Heart right ventricle (tissue), 16 donors: ENCODE results near the gene EMILIN2. TPM values are rescaled to one million over a fixed set of nuclear protein-coding genes. Genes with fewer than 3 reads are reported as not detected.

ENCODE experiments used
- ATAC-seq, 8 donors: fragments of 200-7000 bp; cut with Tn5 transposase; one replicate each; pipeline ENCODE4 v1.9.1; 2020; ENCODE audit warnings: mild to moderate bottlenecking in 8 of 8, moderate library complexity in 8 of 8, moderate number of reproducible peaks in 1 of 8
- DNase-seq, 2 donors: peaks; one replicate each; pipeline ENCODE4 v3.0.0-alpha.2; 2020
- H3K27ac ChIP-seq, 10 donors: fragments of 200-600 bp; sonication (generic) in 2 of 10; one replicate each; pipeline versions ENCODE4 v1.5.0 to v1.8.0; 2020 to 2022; ENCODE audit warnings: mild to moderate bottlenecking in 3 of 10
- H3K27me3 ChIP-seq, 7 donors: fragments of 200-600 bp; one replicate each; pipeline ENCODE4 v1.8.0; 2021 to 2022; ENCODE audit warnings: mild to moderate bottlenecking in 2 of 7
- H3K36me3 ChIP-seq, 9 donors: fragments of 200-600 bp; sonication (generic) in 1 of 9; one replicate each; pipeline versions ENCODE4 v1.5.0 to v1.8.0; 2020 to 2022; ENCODE audit warnings: mild to moderate bottlenecking in 2 of 9
- H3K4me1 ChIP-seq, 9 donors: fragments of 200-600 bp; sonication (generic) in 1 of 9; one replicate each; pipeline versions ENCODE4 v1.5.0 to v1.8.0; 2020 to 2022; ENCODE audit warnings: mild to moderate bottlenecking in 4 of 9
- H3K4me3 ChIP-seq, 10 donors: fragments of 200-600 bp; sonication (generic) in 2 of 10; one replicate each; pipeline versions ENCODE4 v1.5.0 to v1.8.0; 2020 to 2022; ENCODE audit warnings: mild to moderate bottlenecking in 7 of 10, moderate library complexity in 2 of 10
- H3K9me3 ChIP-seq, 11 donors: fragments of 200-600 bp in 10 of 11; sonication (generic) in 2 of 11; one replicate each; pipeline versions ENCODE4 v1.5.0 to v1.8.0; 2013 to 2022; ENCODE audit warnings: mild to moderate bottlenecking in 2 of 11, control low read depth in 1 of 11, moderate library complexity in 1 of 11
- CTCF ChIP-seq, 9 donors: fragments of 200-600 bp; sonication (generic) in 2 of 9; IDR thresholded peaks; one replicate each; pipeline versions ENCODE4 v1.5.0 to v1.8.0; 2021 to 2022; ENCODE audit warnings: antibody characterized with exemption in 9 of 9, mild to moderate bottlenecking in 5 of 9, moderate library complexity in 1 of 9
- WGBS, 2 donors: extraction: QIAGEN DNeasy Blood & Tissue Kit; methylation state at CpG; one replicate each; pipeline ENCODE4 v1.1.7; 2013; ENCODE audit warnings: inconsistent platforms in 1 of 2; 5-methylcytosine and 5-hydroxymethylcytosine counted together
- intact Hi-C, 10 donors: fragments of 100-400 bp; cut with DNase I; formaldehyde crosslinking; loops; one replicate each; pipeline versions ENCODE4 v1.11.1 to v1.14.2; 2022
- polyA plus RNA-seq, 2 donors: library from polyadenylated mRNA; stranded (reverse); fragments of 200-250 nt; gene quantifications; one replicate each; pipeline ENCODE4 v1.2.3, GENCODE V29; 2013
- total RNA-seq, 10 donors: library from RNA; stranded (reverse); fragmentation: NEBNext Ultra II Directional in 3 of 10; extraction: Animal tissue kit (Norgen Biotek cat#: 25700) in 3 of 10; gene quantifications; one replicate each; pipeline versions ENCODE4 v1.2.1 to v1.2.4, GENCODE V29; 2021 to 2023
- donor health status: Arrhythmogenic right ventricular cardiomyopathy.
- donor health status: ischemic (EF 13 %, LVEDD 7.1; RV severe dilation, severe dysfunction).
- donor health status: healthy with polysubstance abuse.
- donor health status: DM: no; HTN: yes; CAD: no.
- donor health status: DM: no; HTN: no; CAD: no.
- donor health status: ischemic (EF 25% LVEDD 6.9; RV normal size, moderate dysfunction).
- donor health status: ischemic (EF 25% LVEDD 5.7; RV mildly dilated, moderate dysfunction).
- donor health status: healthy.
- donor health status: DM: yes; HTN: yes; CAD: no.
- donor health status: Ischemic cardiomyopathy.
- donor health status: ischemic (EF 35%, LVEDD 5.7; RV mildly dilated, moderate dysfunction).
- donor health status: nonischemic (EF 11% LVEDD 7.7; RV severe dilation, severe dysfunction).
- donor health status: DM: yes; HTN: yes; CAD: no.
- donor health status: PGD.
- donor health status: ischemic (EF 29% LVEDD 5.4; RV normal size, mild dysfunction).
- donor health status: nonischemic (EF 23%, LVEDD 6.1; RV moderate dilation, normal function).

Gene EMILIN2
- total and polyA plus RNA-seq, 12 donors, result 9.5 to 50.5 (median 19.6) TPM

GRCh38 chr18:2853173-2853925 lies 6.5 kb downstream of the EMILIN2 start:
- H3K9me3 ChIP-seq, result no peaks in the 10 kb centered on the region
- H3K4me3 ChIP-seq, result no peak overlapping the region
- DNase-seq (no peak), ATAC-seq (no peak)
- TF ChIP-seq CTCF (IDR thresholded peaks at IDR 0.05), result no peak
- H3K36me3 ChIP-seq, result peaks cover 0 to 16% (median 0%) of the 10 kb centered on the region in 9 donors
- intact Hi-C loops, result loop anchor here in 1 of 10 donors (5.0 kb wide), 1 partner anchor 54 kb away; no protein-coding TSS in a partner anchor
- H3K4me1 ChIP-seq, result peaks cover 3 to 55% (median 28%) of the 10 kb centered on the region in 9 donors
- H3K27ac ChIP-seq, result no peak overlapping the region
- 77 to 84% methylated on average over 18 of the region's 18 CpGs for WGBS, 2 donors
- H3K27me3 ChIP-seq, result peaks cover 0 to 25% (median 9%) of the 10 kb centered on the region in 7 donors

DNA sequence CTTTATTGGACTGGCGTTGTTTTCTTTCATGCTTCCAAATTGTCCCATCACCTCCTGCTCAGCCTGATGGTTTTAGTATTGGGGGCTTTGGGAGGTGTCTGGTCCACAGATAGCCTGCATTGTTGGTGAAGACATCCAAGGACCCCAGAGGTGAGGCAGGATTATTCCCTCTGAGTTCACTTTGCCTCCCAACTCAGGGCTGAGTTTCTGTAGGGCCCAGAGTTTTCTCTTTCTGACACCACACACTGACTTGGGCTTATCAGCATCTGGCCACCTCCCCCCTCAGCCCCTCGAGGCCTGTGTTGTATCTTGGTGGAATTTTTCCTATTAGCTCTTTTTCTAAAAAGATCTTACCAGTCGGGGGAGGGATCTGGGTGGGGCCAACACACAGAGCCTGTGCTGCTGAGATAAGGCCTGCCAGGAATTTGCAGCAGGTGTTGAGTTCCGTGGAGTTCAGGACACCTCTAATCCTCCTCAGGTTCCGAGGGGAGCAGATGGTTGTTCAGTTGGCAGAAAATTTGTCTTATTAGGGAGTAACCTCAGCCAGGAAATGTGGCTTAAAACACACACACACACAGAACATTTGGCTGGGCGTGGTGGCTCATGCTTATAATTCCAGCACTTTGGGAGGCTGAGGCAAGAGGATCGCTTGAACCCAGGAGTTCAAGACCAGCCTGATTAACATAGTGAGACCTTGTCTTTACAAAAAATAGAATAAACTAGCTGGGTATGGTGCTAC lies 7.3 kb downstream of the EMILIN2 start:
- H3K9me3 ChIP-seq, result peaks cover 0 to 2% (median 0%) of the 10 kb centered on the region in 11 donors
- H3K4me3 ChIP-seq, result no peak overlapping the region
- peaks cover 0 to 16% (median 0%) of the 10 kb centered on the region in 9 donors for H3K36me3 ChIP-seq
- intact Hi-C loops, result loop anchor here in 1 of 10 donors (5.0 kb wide), 1 partner anchor 53 kb away; no protein-coding TSS in a partner anchor
- WGBS, 2 donors, result 46 to 49% methylated on average over 7 of the region's 7 CpGs
- no peak for ATAC-seq
- no peak for TF ChIP-seq CTCF (IDR thresholded peaks at IDR 0.05)
- H3K4me1 ChIP-seq, result peaks cover 3 to 55% (median 21%) of the 10 kb centered on the region in 9 donors
- DNase-seq, result no peak
- H3K27me3 ChIP-seq, result peaks cover 0 to 17% (median 9%) of the 10 kb centered on the region in 7 donors
- H3K27ac ChIP-seq, result no peak overlapping the region

GRCh38 chr18:2854875-2855274 lies 8.1 kb downstream of the EMILIN2 start:
- H3K4me1 ChIP-seq, result peaks cover 3 to 55% (median 21%) of the 10 kb centered on the region in 9 donors
- peaks cover 0 to 11% (median 6%) of the 10 kb centered on the region in 7 donors for H3K27me3 ChIP-seq
- H3K36me3 ChIP-seq, result peaks cover 0 to 16% (median 0%) of the 10 kb centered on the region in 9 donors
- TF ChIP-seq CTCF (IDR thresholded peaks at IDR 0.05), result no peak
- no peak overlapping the region for H3K4me3 ChIP-seq
- intact Hi-C loops, result loop anchor here in 2 of 10 donors (5.0 kb wide), 2 partner anchors 37 to 52 kb away; no protein-coding TSS in a partner anchor
- no peak for DNase-seq
- H3K27ac ChIP-seq, result peak overlapping the region in 6 of 10 donors; percentile 2 to 39 (median 12)
- 30 to 43% methylated on average over 6 of the region's 6 CpGs for WGBS, 2 donors
- ATAC-seq, result no peak
- H3K9me3 ChIP-seq, result peaks cover 0 to 9% (median 0%) of the 10 kb centered on the region in 11 donors
